GM19238 (cell line): ENCODE results near the gene CCDC167.

ENCODE experiments used
- DNase-seq: peaks from one replicate; pipeline ENCODE4 v3.0.0; 2011; ENCODE audit warnings: low spot score; ENCODE audit not compliant: insufficient read length

Gene CCDC167

GRCh38 chr6:37499433-37500293, at the start of gene CCDC167:
Gene CCDC167, minus strand, starts transcription at chr6:37499893. Its CDS starts 30 bp downstream, at chr6:37499863.
- DNase-seq, result peak; percentile 89

GRCh38 chr6:37549154-37549553, 49.5 kb upstream of the CCDC167 start:
- no peak for DNase-seq

- DNase-seq, result no peak
These were observed 48.5 kb upstream of the CCDC167 start for GRCh38 chr6:37548067-37548674.

- DNase-seq, result no peak
These were observed 47.9 kb upstream of the CCDC167 start for GRCh38 chr6:37547564-37548061.

- DNase-seq, result no peak
These were observed 46.6 kb upstream of the CCDC167 start for GRCh38 chr6:37546141-37546871.

GRCh38 chr6:37544530-37544929, 44.8 kb upstream of the CCDC167 start:
- no peak for DNase-seq

- DNase-seq, result no peak
These were observed 43.7 kb upstream of the CCDC167 start for GRCh38 chr6:37543361-37543760.

GRCh38 chr6:37541346-37541745, 41.7 kb upstream of the CCDC167 start:
- DNase-seq, result no peak

- no peak for DNase-seq
These were observed 40.7 kb upstream of the CCDC167 start for GRCh38 chr6:37540390-37540789.

- DNase-seq, result no peak
These were observed 40.3 kb upstream of the CCDC167 start for GRCh38 chr6:37540029-37540352.

- DNase-seq, result no peak
These were observed 39.7 kb upstream of the CCDC167 start for GRCh38 chr6:37539171-37540028.

GRCh38 chr6:37538107-37538506, 38.4 kb upstream of the CCDC167 start:
- DNase-seq, result no peak

GRCh38 chr6:37537548-37537947, 37.9 kb upstream of the CCDC167 start:
- DNase-seq, result no peak

- DNase-seq, result no peak
These were observed 36.9 kb upstream of the CCDC167 start for GRCh38 chr6:37536491-37537190.

GRCh38 chr6:37535759-37536490, 36.2 kb upstream of the CCDC167 start:
- peak; percentile 58 for DNase-seq

GRCh38 chr6:37535428-37535758, 35.7 kb upstream of the CCDC167 start:
- DNase-seq, result no peak

GRCh38 chr6:37534893-37535292, 35.2 kb upstream of the CCDC167 start:
- DNase-seq, result no peak

GRCh38 chr6:37532122-37532521, 32.4 kb upstream of the CCDC167 start:
- no peak for DNase-seq

- no peak for DNase-seq
These were observed 31.8 kb upstream of the CCDC167 start for GRCh38 chr6:37531437-37532036.

- DNase-seq, result no peak
These were observed 31.3 kb upstream of the CCDC167 start for GRCh38 chr6:37531026-37531425.
